Measurements from ENCODE around the gene MOGAT2. TPM values are rescaled to one million over a fixed set of nuclear protein-coding genes. Genes with fewer than 3 reads are reported as not detected.

The MOGAT2 gene
- total RNA-seq, 1 experiment from 2014 or later, result 0.12 TPM

DNA sequence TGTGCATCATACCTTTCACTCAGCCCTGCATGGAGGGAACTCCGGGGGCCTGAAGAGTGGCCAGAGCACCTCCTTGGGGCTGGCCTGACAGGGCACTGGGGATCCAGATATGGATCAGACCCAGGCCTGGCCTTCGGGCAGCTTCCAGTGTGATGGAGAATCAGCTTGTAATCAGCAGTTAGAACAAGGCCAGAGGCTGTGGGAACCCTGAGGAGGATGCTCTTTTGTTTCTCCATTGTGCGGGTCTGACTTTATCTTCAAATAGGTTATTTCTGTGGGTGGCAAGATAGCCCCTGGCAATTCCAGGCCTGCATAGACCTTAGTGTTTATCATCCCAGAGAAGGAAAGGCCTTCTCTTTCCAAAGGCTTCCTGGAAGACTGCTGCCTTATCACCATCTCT lies 63.2 kb downstream of the MOGAT2 start:
- no peaks in the 10 kb centered on the region for H3K79me2 ChIP-seq (ENCODE audit: insufficient read depth, low read length)
- peaks cover 0 to 21% of the 10 kb centered on the region in 2 experiments; a peak in 2 of 4 replicates for H3K4me1 ChIP-seq (ENCODE audit: control insufficient read depth in 1 of 2, insufficient read depth in 2 of 2, low read length in 2 of 2)
- BruUV-seq (replicated peaks), result no TSS peak
- H3K9ac ChIP-seq (ENCODE audit: low read length), result no peak overlapping the region
- H3K4me3 ChIP-seq (replicated peaks in 1 of 2; ENCODE audit: low read depth in 1 of 2, low read length in 2 of 2), result no peak overlapping the region
- no peak overlapping the region for H3K4me2 ChIP-seq (ENCODE audit: low read length)
- ChIA-PET CTCF (no interaction called here), RAD21 (ENCODE audit: low non-redundant PET in 1 of 2, low total read pairs in 2 of 2, uncharacterized antibody in 2 of 2, unreplicated experiment in 2 of 2) (no interaction called here), POLR2A (no interaction called here)
- no peaks in the 10 kb centered on the region for H3K9me2 ChIP-seq (ENCODE audit: insufficient read depth)
- no peak overlapping the region for H2AFZ ChIP-seq (ENCODE audit: low read depth, low read length, poor library complexity, severe bottlenecking)
- H3K27me3 ChIP-seq (ENCODE audit: insufficient read depth, low read length), result no peaks in the 10 kb centered on the region
- no peaks in the 10 kb centered on the region for H4K20me1 ChIP-seq (ENCODE audit: insufficient read depth)
- intact Hi-C loops (cut with micrococcal nuclease), result no loop called here
- H3K36me3 ChIP-seq (ENCODE audit: control insufficient read depth in 1 of 2, insufficient read depth in 2 of 2, low read length in 2 of 2), result no peaks in the 10 kb centered on the region
- ATAC-seq (no peak), DNase-seq (ENCODE audit: low read depth, low spot score) (no peak)
- no peak overlapping the region for H3K27ac ChIP-seq (ENCODE audit: low read depth, low read length)
- no peaks in the 10 kb centered on the region for H3K9me3 ChIP-seq (ENCODE audit: control insufficient read depth in 1 of 2, insufficient read depth in 1 of 2, low read depth in 1 of 2, low read length in 2 of 2)
- TF ChIP-seq TCF7L2 (IDR thresholded peaks at IDR 0.05; ENCODE audit: borderline replicate concordance, extremely low read depth, insufficient read depth, insufficient read length), result no peak
- TF ChIP-seq FOSL1 (IDR thresholded peaks at IDR 0.05; ENCODE audit: low read depth), result no peak
- TF ChIP-seq REST (IDR thresholded peaks at IDR 0.05; ENCODE audit: low read depth), result no peak
- no peak for TF ChIP-seq ZBTB33 (IDR thresholded peaks at IDR 0.05; ENCODE audit: extremely low read depth, insufficient replicate concordance, low read length)
- TF ChIP-seq EZH2 (IDR thresholded peaks at IDR 0.05), result no peak
- no peak for TF ChIP-seq YY1 (IDR thresholded peaks at IDR 0.05; ENCODE audit: extremely low read depth, insufficient replicate concordance, low read depth, low read length)
- no peak for TF ChIP-seq SIN3A (IDR thresholded peaks at IDR 0.05; ENCODE audit: low read depth)
- TF ChIP-seq CEBPB (IDR thresholded peaks at IDR 0.05; ENCODE audit: low read depth), result no peak
- no peak for TF ChIP-seq SRF (IDR thresholded peaks at IDR 0.05; ENCODE audit: low read depth)
- TF ChIP-seq, protein P1, sequence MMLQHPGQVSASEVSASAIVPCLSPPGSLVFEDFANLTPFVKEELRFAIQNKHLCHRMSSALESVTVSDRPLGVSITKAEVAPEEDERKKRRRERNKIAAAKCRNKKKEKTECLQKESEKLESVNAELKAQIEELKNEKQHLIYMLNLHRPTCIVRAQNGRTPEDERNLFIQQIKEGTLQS (IDR thresholded peaks at IDR 0.05), result no peak
